MM.1S (cell line): ENCODE results near the gene LTBP1.

Source experiments
- EZH2 ChIP-seq: fragments of 300-600 bp; sonication (generic); optimal IDR thresholded peaks from 2 replicates; pipeline ENCODE3; 2017; ENCODE audit warnings: low read depth, mild to moderate bottlenecking, antibody characterized with exemption, low read length, mixed read lengths
- TF ChIP-seq, protein P1 (sequence below): fragments of 300-600 bp; sonication (generic); IDR thresholded peaks from 2 replicates; pipeline ENCODE4 v1.5.1; 2016; ENCODE audit warnings: antibody characterized with exemption, low read length, mixed read lengths

DNA sequence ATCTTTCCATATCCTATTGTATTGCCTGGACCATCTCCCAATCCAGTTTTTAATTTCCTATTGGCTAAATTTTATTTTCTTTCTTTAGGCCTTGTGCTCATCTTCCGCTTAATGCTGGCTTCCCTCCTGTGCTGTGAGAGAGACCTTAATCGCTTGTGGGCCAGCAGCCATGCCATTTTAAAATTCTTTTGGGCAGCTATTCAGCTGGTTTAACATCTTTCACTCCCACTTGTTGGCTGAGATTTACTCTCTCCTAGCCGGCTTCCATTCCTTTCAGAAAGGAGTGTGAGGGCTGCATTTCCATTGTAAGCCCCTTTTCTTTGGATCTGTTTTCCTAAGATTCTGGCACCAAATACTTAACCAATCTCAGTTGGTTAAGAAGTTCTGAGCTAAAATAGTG is 388.8 kb downstream of the LTBP1 start:
- TF ChIP-seq, protein P1, sequence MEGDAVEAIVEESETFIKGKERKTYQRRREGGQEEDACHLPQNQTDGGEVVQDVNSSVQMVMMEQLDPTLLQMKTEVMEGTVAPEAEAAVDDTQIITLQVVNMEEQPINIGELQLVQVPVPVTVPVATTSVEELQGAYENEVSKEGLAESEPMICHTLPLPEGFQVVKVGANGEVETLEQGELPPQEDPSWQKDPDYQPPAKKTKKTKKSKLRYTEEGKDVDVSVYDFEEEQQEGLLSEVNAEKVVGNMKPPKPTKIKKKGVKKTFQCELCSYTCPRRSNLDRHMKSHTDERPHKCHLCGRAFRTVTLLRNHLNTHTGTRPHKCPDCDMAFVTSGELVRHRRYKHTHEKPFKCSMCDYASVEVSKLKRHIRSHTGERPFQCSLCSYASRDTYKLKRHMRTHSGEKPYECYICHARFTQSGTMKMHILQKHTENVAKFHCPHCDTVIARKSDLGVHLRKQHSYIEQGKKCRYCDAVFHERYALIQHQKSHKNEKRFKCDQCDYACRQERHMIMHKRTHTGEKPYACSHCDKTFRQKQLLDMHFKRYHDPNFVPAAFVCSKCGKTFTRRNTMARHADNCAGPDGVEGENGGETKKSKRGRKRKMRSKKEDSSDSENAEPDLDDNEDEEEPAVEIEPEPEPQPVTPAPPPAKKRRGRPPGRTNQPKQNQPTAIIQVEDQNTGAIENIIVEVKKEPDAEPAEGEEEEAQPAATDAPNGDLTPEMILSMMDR: no peak
- TF ChIP-seq EZH2: no peak
